ENCODE results near the gene PHF2. TPM values are rescaled to one million over a fixed set of nuclear protein-coding genes. Genes with fewer than 3 reads are reported as not detected.

PHF2 gene
- total and polyA plus RNA-seq, 4 donors = 10.3 to 32.4 (median 27.9) TPM

DNA sequence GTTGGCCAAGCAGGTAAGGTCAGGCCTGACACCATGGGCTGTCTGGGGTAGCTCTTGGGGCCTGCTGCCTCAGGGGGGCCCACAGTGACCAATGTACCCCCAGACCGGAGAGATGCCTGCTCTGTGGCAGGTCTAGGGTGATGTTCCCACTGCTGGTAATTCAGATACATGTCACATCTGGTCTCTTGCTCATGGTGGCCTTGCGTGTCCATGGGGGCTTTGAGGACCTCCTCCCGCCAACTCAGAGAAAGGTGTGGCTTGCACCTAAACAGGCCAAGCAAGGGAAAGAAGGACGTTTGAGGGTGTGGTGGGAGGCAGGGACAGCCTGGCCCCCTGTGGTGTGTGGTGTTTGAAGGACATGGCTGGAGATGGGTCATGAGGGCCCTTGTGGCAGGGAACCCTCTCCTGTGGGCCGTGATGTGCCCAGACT is 75.2 kb downstream of the PHF2 start:
- no peak for DNase-seq
- no peaks in the 10 kb centered on the region for H3K27me3 ChIP-seq (ENCODE audit: control insufficient read depth in 1 of 2, insufficient read depth in 2 of 2, low read length in 1 of 2)
- H3K4me1 ChIP-seq (ENCODE audit: control insufficient read depth in 1 of 2, insufficient read depth in 2 of 2, low read length in 2 of 2) = no peaks in the 10 kb centered on the region
- H3K4me3 ChIP-seq (ENCODE audit: low read length in 2 of 2) = no peak overlapping the region
- 90 to 94% methylated on average over 5 of the region's 5 CpGs for WGBS, 2 donors
- peaks cover 0 to 10% of the 10 kb centered on the region in 2 donors for H3K36me3 ChIP-seq (ENCODE audit: control insufficient read depth in 1 of 2, insufficient read depth in 2 of 2, low read length in 1 of 2)
- no peak overlapping the region for H3K27ac ChIP-seq (ENCODE audit: low read depth in 1 of 2, low read length in 2 of 2)
- H3K9me3 ChIP-seq (ENCODE audit: control insufficient read depth, low read length) = no peaks in the 10 kb centered on the region
- intact Hi-C loops (cut with DNase I) = no loop called here
- ATAC-seq (ENCODE audit: low FRiP score) = no peak

GRCh38 chr9:93652604-93653592 is 76.5 kb downstream of the PHF2 start:
- no peaks in the 10 kb centered on the region for H3K9me3 ChIP-seq (ENCODE audit: control insufficient read depth, low read length)
- H3K27ac ChIP-seq (ENCODE audit: low read depth in 1 of 2, low read length in 2 of 2) = no peak overlapping the region
- H3K4me1 ChIP-seq (ENCODE audit: control insufficient read depth in 1 of 2, insufficient read depth in 2 of 2, low read length in 2 of 2) = no peaks in the 10 kb centered on the region
- H3K4me3 ChIP-seq (ENCODE audit: low read length in 2 of 2) = no peak overlapping the region
- H3K36me3 ChIP-seq (ENCODE audit: control insufficient read depth in 1 of 2, insufficient read depth in 2 of 2, low read length in 1 of 2) = peaks cover 0 to 10% of the 10 kb centered on the region in 2 donors
- 87 to 88% methylated on average over 24 of the region's 24 CpGs for WGBS, 2 donors
- DNase-seq (peak in 1 of 2 donors; percentile 39), ATAC-seq (ENCODE audit: low FRiP score) (no peak)
- intact Hi-C loops (cut with DNase I) = no loop called here
- no peaks in the 10 kb centered on the region for H3K27me3 ChIP-seq (ENCODE audit: control insufficient read depth in 1 of 2, insufficient read depth in 2 of 2, low read length in 1 of 2)

DNA sequence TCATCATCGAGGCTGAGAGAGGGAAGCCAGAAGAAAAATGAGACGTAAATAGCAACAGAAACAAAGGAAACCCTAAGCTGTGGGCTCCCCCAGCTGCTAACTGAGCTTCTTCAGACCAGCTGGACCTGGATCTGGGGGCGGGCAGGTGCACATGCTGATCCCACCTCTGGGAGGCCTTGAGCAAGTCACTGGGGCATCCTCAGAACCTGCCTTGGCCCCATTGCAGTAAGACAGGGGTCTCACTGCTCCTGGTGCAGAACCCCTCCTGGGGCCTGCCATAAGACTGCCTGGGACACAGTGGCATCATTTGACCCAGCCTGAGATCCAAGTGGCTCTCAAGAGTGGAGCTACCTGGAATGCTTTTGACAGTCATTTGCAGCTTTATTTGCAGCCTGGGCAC is 77.4 kb downstream of the PHF2 start:
- H3K27ac ChIP-seq (ENCODE audit: low read depth in 1 of 2, low read length in 2 of 2) = no peak overlapping the region
- WGBS, 2 donors = 76 to 77% methylated on average over 3 of the region's 3 CpGs
- H3K4me1 ChIP-seq (ENCODE audit: control insufficient read depth in 1 of 2, insufficient read depth in 2 of 2, low read length in 2 of 2) = no peaks in the 10 kb centered on the region
- H3K36me3 ChIP-seq (ENCODE audit: control insufficient read depth in 1 of 2, insufficient read depth in 2 of 2, low read length in 1 of 2) = peaks cover 0 to 10% of the 10 kb centered on the region in 2 donors
- no peaks in the 10 kb centered on the region for H3K27me3 ChIP-seq (ENCODE audit: control insufficient read depth in 1 of 2, insufficient read depth in 2 of 2, low read length in 1 of 2)
- DNase-seq = no peak
- no peaks in the 10 kb centered on the region for H3K9me3 ChIP-seq (ENCODE audit: control insufficient read depth, low read length)
- no peak overlapping the region for H3K4me3 ChIP-seq (ENCODE audit: low read length in 2 of 2)
- no peak for ATAC-seq (ENCODE audit: low FRiP score)
- intact Hi-C loops (cut with DNase I) = no loop called here

GRCh38 chr9:93654351-93654961 is 78.1 kb downstream of the PHF2 start:
- H3K27ac ChIP-seq (ENCODE audit: low read depth in 1 of 2, low read length in 2 of 2) = no peak overlapping the region
- H3K27me3 ChIP-seq (ENCODE audit: control insufficient read depth in 1 of 2, insufficient read depth in 2 of 2, low read length in 1 of 2) = no peaks in the 10 kb centered on the region
- intact Hi-C loops (cut with DNase I) = no loop called here
- H3K36me3 ChIP-seq (ENCODE audit: control insufficient read depth in 1 of 2, insufficient read depth in 2 of 2, low read length in 1 of 2) = peaks cover 0 to 9% of the 10 kb centered on the region in 2 donors
- DNase-seq (peak; percentile 40 to 67), ATAC-seq (ENCODE audit: low FRiP score) (no peak)
- no peaks in the 10 kb centered on the region for H3K4me1 ChIP-seq (ENCODE audit: control insufficient read depth in 1 of 2, insufficient read depth in 2 of 2, low read length in 2 of 2)
- H3K9me3 ChIP-seq (ENCODE audit: control insufficient read depth, low read length) = no peaks in the 10 kb centered on the region
- no peak overlapping the region for H3K4me3 ChIP-seq (ENCODE audit: low read length in 2 of 2)
- WGBS, 2 donors = 94 to 96% methylated on average over 21 of the region's 21 CpGs

DNA sequence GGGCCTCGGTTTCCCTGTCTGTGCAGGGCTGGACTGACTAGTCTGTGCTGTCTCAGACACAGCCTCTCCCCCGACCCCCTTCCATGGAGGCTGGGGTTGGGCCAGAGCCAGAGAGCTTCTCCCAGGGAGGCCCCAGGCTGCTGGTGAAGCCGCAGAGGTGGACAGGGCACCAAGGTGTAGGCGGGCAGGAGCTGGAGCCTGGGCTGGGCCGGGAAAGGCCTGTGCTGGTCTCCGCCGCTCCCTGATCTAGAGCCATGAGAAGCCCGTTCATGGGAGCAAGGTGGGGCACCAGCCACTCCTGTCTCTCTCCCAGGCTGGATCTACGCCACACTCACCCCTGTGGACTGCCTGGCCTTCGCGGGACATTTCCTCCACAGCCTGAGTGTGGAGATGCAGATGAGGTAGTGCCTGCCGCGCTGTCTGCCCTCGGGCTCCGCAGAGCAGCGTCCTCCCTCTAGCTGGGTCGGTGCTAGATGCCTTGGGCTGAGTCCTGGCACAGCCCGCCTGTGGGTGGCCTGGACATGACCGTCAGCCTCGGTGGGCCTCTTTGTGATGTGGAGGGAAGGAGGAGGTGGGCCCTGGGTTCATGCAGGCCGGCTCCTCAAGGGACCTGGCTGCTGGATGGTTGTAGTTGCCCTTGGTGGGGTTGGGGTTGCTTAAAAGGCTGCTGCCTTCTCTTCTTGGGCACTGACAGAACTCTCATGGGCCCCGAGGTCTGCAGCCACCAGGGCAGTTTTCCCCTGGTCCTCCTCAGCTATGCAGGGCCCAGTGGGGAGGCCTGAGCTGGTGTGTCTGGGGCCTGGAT is 79.4 kb downstream of the PHF2 start:
- 95% methylated on average over 22 of the region's 22 CpGs for WGBS, 2 donors
- DNase-seq = peak; percentile 37 to 57
- ATAC-seq (ENCODE audit: low FRiP score) = no peak
- Histone ChIP-seq H3K9me3 (ENCODE audit: control insufficient read depth, low read length) (no peaks in the 10 kb centered on the region), H3K4me3 (ENCODE audit: low read length in 2 of 2) (no peak overlapping the region), H3K4me1 (ENCODE audit: control insufficient read depth in 1 of 2, insufficient read depth in 2 of 2, low read length in 2 of 2) (no peaks in the 10 kb centered on the region), H3K27ac (ENCODE audit: low read depth in 1 of 2, low read length in 2 of 2) (no peak overlapping the region), H3K36me3 (ENCODE audit: control insufficient read depth in 1 of 2, insufficient read depth in 2 of 2, low read length in 1 of 2) (peaks cover 0 to 2% of the 10 kb centered on the region in 2 donors), H3K27me3 (ENCODE audit: control insufficient read depth in 1 of 2, insufficient read depth in 2 of 2, low read length in 1 of 2) (no peaks in the 10 kb centered on the region)
- intact Hi-C loops (cut with DNase I) = no loop called here

DNA sequence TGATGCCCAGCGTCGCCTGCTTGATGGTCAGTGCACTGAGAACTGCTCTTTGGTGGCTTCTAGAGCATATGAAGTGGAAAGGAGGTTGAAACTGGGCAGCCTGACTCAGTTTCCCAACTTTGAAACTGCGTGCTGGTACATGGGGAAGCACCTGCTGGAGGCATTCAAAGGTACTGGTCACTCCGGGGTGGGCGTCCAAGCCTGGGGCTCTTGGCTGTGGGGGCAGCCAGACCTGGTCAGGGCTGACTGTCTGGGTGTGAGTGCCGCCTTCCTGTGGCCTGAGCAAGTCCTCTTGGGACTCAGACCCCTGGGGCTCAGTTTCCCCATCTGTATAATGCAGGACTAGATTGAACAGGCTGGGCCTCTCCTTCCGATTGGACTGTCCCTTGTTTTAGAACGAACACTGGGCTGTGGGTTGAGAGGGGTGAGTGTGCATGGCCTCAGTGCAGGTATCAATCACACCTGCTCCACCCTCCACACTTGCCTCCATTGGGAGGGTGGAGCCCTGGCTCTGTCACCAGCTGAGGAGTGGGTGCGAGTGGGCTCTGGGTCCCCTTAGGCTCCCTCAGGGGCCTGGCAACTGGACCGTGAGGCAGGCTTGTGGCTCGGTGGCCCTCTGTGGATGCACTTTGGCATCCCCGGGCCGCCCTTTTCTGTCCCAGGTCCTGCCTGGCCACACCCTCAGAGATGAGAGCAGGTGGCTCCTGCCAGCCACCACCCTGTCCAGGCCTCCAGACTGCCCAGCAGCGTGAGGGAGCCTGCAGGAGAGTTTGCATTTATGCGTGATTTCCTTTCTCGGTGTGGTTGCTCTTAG is 80.2 kb downstream of the PHF2 start:
- peak; percentile 28 to 71 for DNase-seq
- H3K4me1 ChIP-seq (ENCODE audit: control insufficient read depth in 1 of 2, insufficient read depth in 2 of 2, low read length in 2 of 2) = no peaks in the 10 kb centered on the region
- no peaks in the 10 kb centered on the region for H3K36me3 ChIP-seq (ENCODE audit: control insufficient read depth in 1 of 2, insufficient read depth in 2 of 2, low read length in 1 of 2)
- H3K27me3 ChIP-seq (ENCODE audit: control insufficient read depth in 1 of 2, insufficient read depth in 2 of 2, low read length in 1 of 2) = no peaks in the 10 kb centered on the region
- no peak for ATAC-seq (ENCODE audit: low FRiP score)
- no peak overlapping the region for H3K27ac ChIP-seq (ENCODE audit: low read depth in 1 of 2, low read length in 2 of 2)
- 94 to 95% methylated on average over 16 of the region's 16 CpGs for WGBS, 2 donors
- intact Hi-C loops (cut with DNase I) = no loop called here
- H3K4me3 ChIP-seq (ENCODE audit: low read length in 2 of 2) = no peak overlapping the region
- no peaks in the 10 kb centered on the region for H3K9me3 ChIP-seq (ENCODE audit: control insufficient read depth, low read length)

DNA sequence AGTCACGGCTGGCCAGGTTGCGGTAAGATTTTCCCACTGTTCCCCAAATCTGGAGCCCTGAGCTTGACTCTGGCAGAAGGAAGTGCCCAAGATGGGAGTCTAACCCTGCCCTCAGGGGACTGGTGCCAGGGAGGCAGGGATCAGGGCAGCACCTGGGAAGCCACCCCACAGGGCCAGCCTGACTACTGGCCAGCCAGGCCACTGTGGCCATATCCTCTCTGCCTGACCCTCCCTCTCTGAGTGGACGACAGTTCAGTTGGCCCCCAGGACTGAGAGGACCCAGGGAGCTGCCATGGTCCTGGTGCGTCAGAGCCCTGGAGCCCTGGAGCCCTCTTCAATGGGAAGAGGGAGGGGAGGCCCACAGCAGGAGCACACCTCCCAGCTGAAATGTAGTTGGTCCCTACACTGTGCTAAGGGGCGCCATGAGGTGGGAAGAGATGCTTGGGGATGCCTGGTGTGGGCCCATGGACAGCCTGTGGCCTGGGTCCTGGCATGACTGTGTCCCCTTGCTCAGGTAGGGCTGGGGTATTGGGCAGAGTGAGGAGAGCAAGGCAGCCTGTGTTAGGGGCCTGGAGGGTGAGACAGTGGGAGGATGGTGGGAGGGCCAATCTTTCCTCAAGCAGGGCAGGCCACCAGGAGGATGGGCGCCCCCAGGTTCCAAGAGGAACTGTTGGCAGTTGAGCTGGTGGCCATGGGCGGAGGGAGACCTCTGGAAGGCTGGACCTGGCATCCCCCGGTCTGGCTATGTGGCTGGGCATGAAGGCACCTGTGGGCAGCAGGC is 81.1 kb downstream of the PHF2 start:
- WGBS, 2 donors = 97 to 100% methylated on average over 8 of the region's 8 CpGs
- DNase-seq (peak; percentile 29 to 67), ATAC-seq (ENCODE audit: low FRiP score) (no peak)
- intact Hi-C loops (cut with DNase I) = no loop called here
- H3K4me1 ChIP-seq (ENCODE audit: control insufficient read depth in 1 of 2, insufficient read depth in 2 of 2, low read length in 2 of 2) = no peaks in the 10 kb centered on the region
- no peak overlapping the region for H3K4me3 ChIP-seq (ENCODE audit: low read length in 2 of 2)
- no peaks in the 10 kb centered on the region for H3K27me3 ChIP-seq (ENCODE audit: control insufficient read depth in 1 of 2, insufficient read depth in 2 of 2, low read length in 1 of 2)
- no peak overlapping the region for H3K27ac ChIP-seq (ENCODE audit: low read depth in 1 of 2, low read length in 2 of 2)
- no peaks in the 10 kb centered on the region for H3K36me3 ChIP-seq (ENCODE audit: control insufficient read depth in 1 of 2, insufficient read depth in 2 of 2, low read length in 1 of 2)
- no peaks in the 10 kb centered on the region for H3K9me3 ChIP-seq (ENCODE audit: control insufficient read depth, low read length)

Data from aorta (tissue), 5 donors.